ENCODE results near the gene RELB. TPM values are rescaled to one million over a fixed set of nuclear protein-coding genes. Genes with fewer than 3 reads are reported as not detected.

RELB gene
- total RNA-seq = 10 to 100 TPM in 2 of 4 donors, 1 to 10 TPM in 2; 1.4 to 16.5 (median 10.6) TPM

- Histone ChIP-seq H3K4me1 (peaks cover 10% of the 10 kb centered on the region), H3K27ac (peak within 1 kb of the TSS; percentile 98), H3K27me3 (no peaks in the 10 kb centered on the region), H3K36me3 (peaks cover 7% of the 10 kb centered on the region), H3K4me3 (peak within 1 kb of the TSS; percentile 83), H3K9me3 (no peaks in the 10 kb centered on the region)
- WGBS = 5% methylated on average over 39 of the region's 79 CpGs
- DNase-seq (ENCODE audit: low spot score in 2 of 2) = peak; percentile 97 to 98
- TF ChIP-seq EP300 (IDR thresholded peaks at IDR 0.05) = no peak
- no peak for TF ChIP-seq POLR2AphosphoS5 (IDR thresholded peaks at IDR 0.05)
- no peak for TF ChIP-seq CTCF (IDR thresholded peaks at IDR 0.05)
- no peak for TF ChIP-seq POLR2A (IDR thresholded peaks at IDR 0.05)
These were observed at the start of gene RELB for GRCh38 chr19:45001087-45001739. TSS of gene RELB (plus strand) at chr19:45001464. CDS start at chr19:45001580, 116 bp downstream.

GRCh38 chr19:44954278-44954648 is 47.0 kb upstream of the RELB start:
- peaks cover 13% of the 10 kb centered on the region for H3K36me3 ChIP-seq
- peak overlapping the region; percentile 89 for H3K27ac ChIP-seq
- H3K27me3 ChIP-seq = no peaks in the 10 kb centered on the region
- peak overlapping the region; percentile 93 for H3K4me3 ChIP-seq
- 33% methylated on average over 13 of the region's 13 CpGs for WGBS
- H3K4me1 ChIP-seq = peaks cover 54% of the 10 kb centered on the region
- no peak for TF ChIP-seq CTCF (IDR thresholded peaks at IDR 0.05)
- no peak for TF ChIP-seq POLR2A (IDR thresholded peaks at IDR 0.05)
- no peak for TF ChIP-seq EP300 (IDR thresholded peaks at IDR 0.05)
- no peak for TF ChIP-seq POLR2AphosphoS5 (IDR thresholded peaks at IDR 0.05)
- DNase-seq (ENCODE audit: low spot score in 2 of 2) = no peak
- H3K9me3 ChIP-seq = no peaks in the 10 kb centered on the region

GRCh38 chr19:44954649-44955504 is 46.4 kb upstream of the RELB start, which contains the start of gene CLPTM1:
TSS of gene CLPTM1 (plus strand) at chr19:44955380. CDS start at chr19:44955396, 16 bp downstream.
- no peaks in the 10 kb centered on the region for H3K27me3 ChIP-seq
- DNase-seq (ENCODE audit: low spot score in 2 of 2) = peak; percentile 98
- H3K9me3 ChIP-seq = no peaks in the 10 kb centered on the region
- H3K4me3 ChIP-seq = peak within 1 kb of the TSS; percentile 93
- H3K36me3 ChIP-seq = peaks cover 10% of the 10 kb centered on the region
- H3K27ac ChIP-seq = peak within 1 kb of the TSS; percentile 89
- 1% methylated on average over 51 of the region's 65 CpGs for WGBS
- H3K4me1 ChIP-seq = peaks cover 54% of the 10 kb centered on the region
- TF ChIP-seq CTCF (IDR thresholded peaks at IDR 0.05) = no peak
- peak; percentile 12 to 36 for TF ChIP-seq POLR2A (IDR thresholded peaks at IDR 0.05)
- peak in 2 of 3 donors; percentile 91 to 95 for TF ChIP-seq POLR2AphosphoS5 (IDR thresholded peaks at IDR 0.05)
- TF ChIP-seq EP300 (IDR thresholded peaks at IDR 0.05) = peak; percentile 19

GRCh38 chr19:44955505-44956439 is 45.5 kb upstream of the RELB start:
- H3K36me3 ChIP-seq = peaks cover 9% of the 10 kb centered on the region
- 13% methylated on average over 8 of the region's 40 CpGs for WGBS
- peak overlapping the region; percentile 93 for H3K4me3 ChIP-seq
- peak in 1 of 2 donors; percentile 80 for DNase-seq (ENCODE audit: low spot score in 2 of 2)
- no peaks in the 10 kb centered on the region for H3K27me3 ChIP-seq
- H3K9me3 ChIP-seq = no peaks in the 10 kb centered on the region
- no peak for TF ChIP-seq POLR2AphosphoS5 (IDR thresholded peaks at IDR 0.05)
- no peak for TF ChIP-seq POLR2A (IDR thresholded peaks at IDR 0.05)
- no peak for TF ChIP-seq EP300 (IDR thresholded peaks at IDR 0.05)
- no peak for TF ChIP-seq CTCF (IDR thresholded peaks at IDR 0.05)
- peak overlapping the region; percentile 89 for H3K27ac ChIP-seq
- H3K4me1 ChIP-seq = peaks cover 54% of the 10 kb centered on the region

Measured in suprapubic skin (tissue), 4 donors.